Esophagus muscularis mucosa (tissue), 3 donors: ENCODE measurements around the gene JMJD1C.

ENCODE experiments used
- CTCF ChIP-seq, 3 experiments: fragments of 200-600 bp in 2 of 3; fragments of 450-650 bp in 1 of 3; sonication (generic) in 2 of 3; IDR thresholded peaks; one replicate each; pipeline ENCODE4 v1.5.1; 2017 to 2019; ENCODE audit warnings: antibody characterized with exemption in 3 of 3, mild to moderate bottlenecking in 2 of 3, moderate library complexity in 1 of 3
- POLR2A ChIP-seq: fragments of 450-650 bp; IDR thresholded peaks from one replicate; pipeline ENCODE4 v1.6.1; 2017; ENCODE audit warnings: antibody characterized with exemption, moderate library complexity, mild to moderate bottlenecking, low read depth

GRCh38 chr10:63491588-63492316 lies 26.0 kb upstream of the JMJD1C start:
- TF ChIP-seq CTCF (IDR thresholded peaks at IDR 0.05): no peak
- no peak for TF ChIP-seq POLR2A
